PC-3 (cell line): Measurements from ENCODE around the gene ALX4. TPM values are rescaled to one million over a fixed set of nuclear protein-coding genes. Genes with fewer than 3 reads are reported as not detected.

Experiments
- ATAC-seq: fragments of 200-7000 bp; cut with Tn5 transposase; 2 replicates; pipeline ENCODE4 v1.9.1; 2020; ENCODE audit warnings: mild to moderate bottlenecking, moderate library complexity
- BruUV-seq: library from RNA; stranded (reverse); fragments of 400-500 nt; replicated peaks from 2 replicates; lab custom pipeline; 2021; lab: Mats Ljungman, UMichigan
- CTCF ChIA-PET: fragments of 300-600 bp; sonication (Branson Sonifier 250); formaldehyde crosslinking; loops from one replicate; lab custom pipeline; 2022; ENCODE audit warnings: antibody characterized with exemption; lab: Charles Lee
- POLR2A ChIA-PET: fragments of 300-600 bp; sonication (Branson Sonifier 250); formaldehyde crosslinking; loops from one replicate; lab custom pipeline; 2022; ENCODE audit warnings: antibody characterized with exemption; ENCODE audit not compliant: unreplicated experiment; lab: Charles Lee
- DNase-seq: peaks from one replicate; pipeline ENCODE4 v3.0.0-alpha.2; 2015
- H2AFZ ChIP-seq: fragments of 300-600 bp; sonication (generic); 2 replicates; pipeline ENCODE4 v1.6.0; 2016; ENCODE audit warnings: antibody characterized with exemption, low read length
- H3F3A ChIP-seq: fragments of 300-600 bp; sonication (generic); one replicate; pipeline ENCODE4 v1.6.0; 2017; ENCODE audit warnings: antibody characterized with exemption, low read length, control low read depth, mild to moderate bottlenecking; ENCODE audit not compliant: unreplicated experiment
- H3K27ac ChIP-seq: fragments of 300-600 bp; sonication (generic); 2 replicates; pipeline ENCODE4 v1.5.1; 2016; ENCODE audit warnings: mild to moderate bottlenecking, low read length
- H3K27me3 ChIP-seq: fragments of 300-600 bp; sonication (generic); 2 replicates; pipeline ENCODE4 v1.6.1; 2016; ENCODE audit warnings: low read length, mixed read lengths
- H3K36me3 ChIP-seq: fragments of 300-600 bp; sonication (generic); 2 replicates; pipeline ENCODE4 v1.6.1; 2016; ENCODE audit warnings: low read depth, mixed run types, low read length, mixed read lengths
- H3K4me1 ChIP-seq: fragments of 300-600 bp; sonication (generic); 2 replicates; pipeline ENCODE4 v1.5.1; 2016; ENCODE audit warnings: low read length; ENCODE audit not compliant: insufficient read depth
- H3K4me2 ChIP-seq: fragments of 300-600 bp; sonication (generic); 2 replicates; pipeline ENCODE4 v1.6.0; 2016; ENCODE audit warnings: low read length
- H3K4me3 ChIP-seq: fragments of 300-600 bp; sonication (generic); 2 replicates; pipeline ENCODE4 v1.5.1; 2016; ENCODE audit warnings: mild to moderate bottlenecking, low read length, mixed read lengths
- H3K79me2 ChIP-seq: fragments of 300-600 bp; sonication (generic); 2 replicates; pipeline ENCODE4 v1.6.1; 2017; ENCODE audit warnings: low read length, mixed read lengths
- H3K9ac ChIP-seq: fragments of 300-600 bp; sonication (generic); 2 replicates; pipeline ENCODE4 v1.6.0; 2016; ENCODE audit warnings: mild to moderate bottlenecking, low read length
- H3K9me2 ChIP-seq: fragments of 300-600 bp; sonication (generic); replicated peaks from 2 replicates; pipeline ENCODE4 v1.6.1; 2016; ENCODE audit warnings: mixed run types, low read length, mixed read lengths
- H3K9me3 ChIP-seq: fragments of 300-600 bp; sonication (generic); 2 replicates; pipeline ENCODE4 v1.6.1; 2016; ENCODE audit warnings: low read length, mixed read lengths
- H4K20me1 ChIP-seq: fragments of 300-600 bp; sonication (generic); 2 replicates; pipeline ENCODE4 v1.6.1; 2016; ENCODE audit warnings: low read length, mixed read lengths
- EZH2 ChIP-seq: fragments of 300-600 bp; sonication (generic); IDR thresholded peaks from one replicate; pipeline ENCODE4 v1.6.1; 2017; ENCODE audit warnings: antibody characterized with exemption, mild to moderate bottlenecking, low read length; ENCODE audit not compliant: unreplicated experiment
- EZH2phosphoT487 ChIP-seq: fragments of 300-600 bp; sonication (generic); IDR thresholded peaks from 2 replicates; pipeline ENCODE4 v1.6.1; 2018; ENCODE audit warnings: mild to moderate bottlenecking, antibody characterized with exemption, low read length, borderline replicate concordance
- intact Hi-C: fragments of 100-400 bp; cut with micrococcal nuclease; formaldehyde crosslinking; loops from 2 replicates; pipeline ENCODE4 v1.9.0; 2023
- total RNA-seq: library from RNA; depleted of rRNA; stranded (reverse); fragments of >200 nt; gene quantifications from 2 replicates; pipeline ENCODE4 v1.2.3, GENCODE V29; 2014
- TF ChIP-seq, protein P1 (sequence below): fragments of 300-600 bp; sonication (generic); conservative IDR thresholded peaks from 2 replicates; pipeline ENCODE4 v1.5.1; 2017; ENCODE audit warnings: antibody characterized with exemption, low read depth, mild to moderate bottlenecking, low read length

ALX4 gene
- total RNA-seq, 1 experiment from 2014 or later = not detected

DNA sequence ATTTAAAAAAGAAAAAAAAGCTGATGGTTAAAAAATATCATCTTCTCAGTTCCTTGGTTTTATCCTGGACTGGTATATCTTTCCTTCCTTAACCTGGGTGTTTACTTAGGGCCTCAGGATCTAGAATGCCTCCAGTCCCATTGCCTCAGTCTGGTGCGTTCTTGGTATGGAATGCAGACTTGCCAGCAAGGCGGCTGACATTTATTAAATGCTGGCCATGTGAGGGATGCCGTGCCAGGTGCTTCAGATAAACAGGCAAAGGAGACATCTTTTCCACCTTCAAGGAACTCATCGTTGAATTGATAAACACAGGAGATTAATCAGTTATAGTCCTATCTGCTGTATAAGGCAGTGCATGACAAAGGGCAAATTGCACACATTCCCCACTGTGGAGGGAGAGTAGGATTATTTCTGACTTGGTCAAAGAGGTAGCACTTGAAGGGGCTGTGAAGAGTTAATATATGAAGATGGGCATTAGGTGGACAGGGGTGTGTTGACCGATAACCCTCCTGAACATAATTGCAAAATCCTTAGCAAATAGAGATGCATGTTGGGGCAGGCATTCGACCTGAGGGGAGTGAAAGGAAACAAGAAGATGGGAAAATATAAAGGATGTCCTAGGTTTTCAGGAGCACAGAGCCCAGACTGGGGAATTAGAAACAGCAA is 54.4 kb downstream of the ALX4 start:
- peaks cover 4% of the 10 kb centered on the region; the same call in 1 of the 2 replicates for H3K36me3 ChIP-seq
- H3K4me3 ChIP-seq = no peak overlapping the region
- no peak for TF ChIP-seq EZH2
- TF ChIP-seq, protein P1, sequence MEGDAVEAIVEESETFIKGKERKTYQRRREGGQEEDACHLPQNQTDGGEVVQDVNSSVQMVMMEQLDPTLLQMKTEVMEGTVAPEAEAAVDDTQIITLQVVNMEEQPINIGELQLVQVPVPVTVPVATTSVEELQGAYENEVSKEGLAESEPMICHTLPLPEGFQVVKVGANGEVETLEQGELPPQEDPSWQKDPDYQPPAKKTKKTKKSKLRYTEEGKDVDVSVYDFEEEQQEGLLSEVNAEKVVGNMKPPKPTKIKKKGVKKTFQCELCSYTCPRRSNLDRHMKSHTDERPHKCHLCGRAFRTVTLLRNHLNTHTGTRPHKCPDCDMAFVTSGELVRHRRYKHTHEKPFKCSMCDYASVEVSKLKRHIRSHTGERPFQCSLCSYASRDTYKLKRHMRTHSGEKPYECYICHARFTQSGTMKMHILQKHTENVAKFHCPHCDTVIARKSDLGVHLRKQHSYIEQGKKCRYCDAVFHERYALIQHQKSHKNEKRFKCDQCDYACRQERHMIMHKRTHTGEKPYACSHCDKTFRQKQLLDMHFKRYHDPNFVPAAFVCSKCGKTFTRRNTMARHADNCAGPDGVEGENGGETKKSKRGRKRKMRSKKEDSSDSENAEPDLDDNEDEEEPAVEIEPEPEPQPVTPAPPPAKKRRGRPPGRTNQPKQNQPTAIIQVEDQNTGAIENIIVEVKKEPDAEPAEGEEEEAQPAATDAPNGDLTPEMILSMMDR = no peak
- TF ChIP-seq EZH2phosphoT487 = no peak
- H3K9me3 ChIP-seq = peaks cover 5% of the 10 kb centered on the region; the same call in 1 of the 2 replicates
- intact Hi-C loops = no loop called here
- BruUV-seq = no TSS peak
- no peak overlapping the region for H3K27ac ChIP-seq
- H3K9ac ChIP-seq = no peak overlapping the region
- ChIA-PET CTCF (no interaction called here), POLR2A (no interaction called here)
- H3K9me2 ChIP-seq = no peaks in the 10 kb centered on the region
- no peaks in the 10 kb centered on the region for H3K4me1 ChIP-seq
- DNase-seq = no peak
- H4K20me1 ChIP-seq = no peaks in the 10 kb centered on the region
- no peak overlapping the region for H3K4me2 ChIP-seq
- no peaks in the 10 kb centered on the region for H3F3A ChIP-seq
- no peak overlapping the region for H2AFZ ChIP-seq
- H3K27me3 ChIP-seq = no peaks in the 10 kb centered on the region
- ATAC-seq = no peak
- H3K79me2 ChIP-seq = no peaks in the 10 kb centered on the region

DNA sequence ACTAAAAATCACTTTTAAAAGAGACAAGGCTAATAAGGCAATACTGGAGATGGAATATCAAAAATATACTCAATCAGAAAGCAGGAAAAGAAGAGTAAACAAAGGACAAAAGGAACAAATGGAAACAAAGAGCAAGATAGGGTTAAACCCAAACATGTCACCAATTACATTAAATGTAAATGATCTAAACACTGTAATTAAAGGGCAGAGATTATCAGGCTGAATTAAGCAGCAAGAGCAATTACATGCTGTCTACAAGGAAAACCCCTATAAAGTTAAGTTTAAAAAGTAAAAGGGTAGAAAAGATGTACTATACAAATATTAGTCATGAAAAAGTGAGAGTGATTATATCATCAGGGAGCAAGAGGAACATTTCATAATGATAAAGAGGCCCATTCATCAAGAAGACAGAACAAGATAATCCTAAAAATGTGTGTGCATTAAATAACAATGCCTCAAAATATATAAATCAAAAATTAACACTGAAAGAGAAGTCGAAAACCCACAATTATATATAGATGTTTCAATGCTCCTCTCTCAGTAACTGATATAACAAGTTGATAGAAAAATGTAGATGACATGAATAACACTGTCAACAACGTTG is 56.8 kb downstream of the ALX4 start:
- Histone ChIP-seq H3K9me2 (no peaks in the 10 kb centered on the region), H3K9me3 (peaks cover 5% of the 10 kb centered on the region; the same call in 1 of the 2 replicates), H3K79me2 (no peaks in the 10 kb centered on the region), H3F3A (no peaks in the 10 kb centered on the region), H3K4me2 (no peak overlapping the region), H2AFZ (no peak overlapping the region), H3K9ac (no peak overlapping the region), H3K4me3 (no peak overlapping the region), H3K27ac (no peak overlapping the region), H3K27me3 (no peaks in the 10 kb centered on the region), H3K36me3 (peaks cover 4% of the 10 kb centered on the region; the same call in 1 of the 2 replicates), H3K4me1 (no peaks in the 10 kb centered on the region), H4K20me1 (no peaks in the 10 kb centered on the region)
- no peak for TF ChIP-seq EZH2phosphoT487
- TF ChIP-seq, protein P1 = no peak
- TF ChIP-seq EZH2 = no peak
- POLR2A ChIA-PET = no interaction called here
- DNase-seq = no peak
- BruUV-seq = no TSS peak
- no peak for ATAC-seq
- intact Hi-C loops = no loop called here
- CTCF ChIA-PET = no interaction called here

DNA sequence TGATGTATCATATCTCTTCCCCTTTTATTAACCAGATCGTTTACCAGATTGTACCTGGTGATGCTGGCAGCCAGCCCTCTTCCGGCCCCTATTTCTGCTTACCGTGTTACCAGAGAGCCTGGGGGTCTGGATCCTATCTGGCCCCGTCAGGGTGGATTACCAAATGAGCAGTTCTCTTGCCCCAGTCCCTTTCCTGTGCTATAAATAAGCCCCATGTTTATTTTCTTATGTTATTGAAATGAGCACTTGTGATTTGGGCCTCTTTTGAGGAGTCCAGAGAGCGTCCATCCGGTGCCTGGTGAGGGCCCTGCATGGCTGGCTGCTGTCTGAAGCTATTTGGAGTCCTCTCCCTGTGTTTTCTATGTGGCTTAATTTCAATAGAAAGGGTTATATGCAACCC is 59.5 kb downstream of the ALX4 start:
- H3K27me3 ChIP-seq = no peaks in the 10 kb centered on the region
- H3K9ac ChIP-seq = no peak overlapping the region
- no peaks in the 10 kb centered on the region for H4K20me1 ChIP-seq
- no peaks in the 10 kb centered on the region for H3K9me2 ChIP-seq
- no peak overlapping the region for H2AFZ ChIP-seq
- CTCF ChIA-PET = no interaction called here
- peaks cover 5% of the 10 kb centered on the region; the same call in 1 of the 2 replicates for H3K9me3 ChIP-seq
- H3K79me2 ChIP-seq = no peaks in the 10 kb centered on the region
- no peak for DNase-seq
- H3K4me3 ChIP-seq = no peak overlapping the region
- H3K4me2 ChIP-seq = no peak overlapping the region
- H3F3A ChIP-seq = no peaks in the 10 kb centered on the region
- intact Hi-C loops = no loop called here
- no peak for ATAC-seq
- H3K27ac ChIP-seq = no peak overlapping the region
- POLR2A ChIA-PET = no interaction called here
- no TSS peak for BruUV-seq
- TF ChIP-seq, protein P1 = no peak
- TF ChIP-seq EZH2 = no peak
- no peak for TF ChIP-seq EZH2phosphoT487
- H3K4me1 ChIP-seq = no peaks in the 10 kb centered on the region
- H3K36me3 ChIP-seq = peaks cover 4% of the 10 kb centered on the region; the same call in 1 of the 2 replicates
